Suprapubic skin (tissue), 4 donors: ENCODE results near the gene ROR2.

Experiments
- POLR2A ChIP-seq, 2 donors: fragments of 450-650 bp; IDR thresholded peaks; one replicate each; pipeline ENCODE4 v1.6.1; 2017; ENCODE audit warnings: antibody characterized with exemption in 2 of 2, mild to moderate bottlenecking in 2 of 2, moderate library complexity in 2 of 2
- POLR2AphosphoS5 ChIP-seq, 3 donors: sonication (generic); formaldehyde crosslinking; IDR thresholded peaks; one replicate each; pipeline ENCODE4 v1.6.1; 2017; ENCODE audit warnings: antibody characterized with exemption in 3 of 3
- TF ChIP-seq, protein P1 (sequence below), 2 donors: fragments of 200-600 bp in 1 of 2; fragments of 450-650 bp in 1 of 2; sonication (generic) in 1 of 2; IDR thresholded peaks; one replicate each; pipeline ENCODE4 v1.5.1; 2016 to 2019; ENCODE audit warnings: antibody characterized with exemption in 2 of 2, mild to moderate bottlenecking in 1 of 2, moderate library complexity in 1 of 2

DNA sequence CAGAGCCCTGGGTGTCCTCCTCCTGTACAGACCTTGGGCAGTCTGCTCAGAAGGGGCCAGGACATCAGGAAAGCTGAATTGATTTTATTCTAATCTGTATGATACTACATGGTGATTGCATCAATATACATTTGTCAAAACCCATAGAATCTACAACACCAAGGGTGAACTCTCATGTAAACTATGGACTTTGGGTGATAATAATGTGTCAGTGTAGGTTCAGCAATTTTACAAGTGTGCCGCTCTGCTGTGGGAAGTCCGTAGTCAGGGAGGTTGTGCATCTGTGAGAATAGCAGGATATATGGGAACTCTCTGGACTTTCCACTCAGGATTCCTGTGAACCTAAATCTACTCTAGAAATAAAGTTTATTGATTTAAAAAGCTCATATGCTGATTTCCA lies 371.1 kb downstream of the ROR2 start:
- TF ChIP-seq POLR2A (IDR thresholded peaks at IDR 0.05) (no peak), POLR2AphosphoS5 (IDR thresholded peaks at IDR 0.05) (no peak)
- TF ChIP-seq, protein P1, sequence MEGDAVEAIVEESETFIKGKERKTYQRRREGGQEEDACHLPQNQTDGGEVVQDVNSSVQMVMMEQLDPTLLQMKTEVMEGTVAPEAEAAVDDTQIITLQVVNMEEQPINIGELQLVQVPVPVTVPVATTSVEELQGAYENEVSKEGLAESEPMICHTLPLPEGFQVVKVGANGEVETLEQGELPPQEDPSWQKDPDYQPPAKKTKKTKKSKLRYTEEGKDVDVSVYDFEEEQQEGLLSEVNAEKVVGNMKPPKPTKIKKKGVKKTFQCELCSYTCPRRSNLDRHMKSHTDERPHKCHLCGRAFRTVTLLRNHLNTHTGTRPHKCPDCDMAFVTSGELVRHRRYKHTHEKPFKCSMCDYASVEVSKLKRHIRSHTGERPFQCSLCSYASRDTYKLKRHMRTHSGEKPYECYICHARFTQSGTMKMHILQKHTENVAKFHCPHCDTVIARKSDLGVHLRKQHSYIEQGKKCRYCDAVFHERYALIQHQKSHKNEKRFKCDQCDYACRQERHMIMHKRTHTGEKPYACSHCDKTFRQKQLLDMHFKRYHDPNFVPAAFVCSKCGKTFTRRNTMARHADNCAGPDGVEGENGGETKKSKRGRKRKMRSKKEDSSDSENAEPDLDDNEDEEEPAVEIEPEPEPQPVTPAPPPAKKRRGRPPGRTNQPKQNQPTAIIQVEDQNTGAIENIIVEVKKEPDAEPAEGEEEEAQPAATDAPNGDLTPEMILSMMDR (IDR thresholded peaks at IDR 0.05) = no peak
